Activated B cell treated with CpG ODN at 0.5 μM for 24 hours (primary cell): ENCODE data around the gene NUS1. TPM values are rescaled to one million over a fixed set of nuclear protein-coding genes. Genes with fewer than 3 reads are reported as not detected.
"Not testable (repeated sequence)": the region's sequence is repeated elsewhere in the genome, so short reads cannot be mapped to it uniquely, and the experiment has no call there.

Experiments
- ATAC-seq: fragments of 200-7000 bp; cut with Tn5 transposase; one replicate; pipeline ENCODE4 v1.10.0; 2021; ENCODE audit warnings: low read depth, mild to moderate bottlenecking, moderate library complexity
- CTCF ChIA-PET: fragments of 350-600 bp; sonication (Branson Sonifier 250); formaldehyde crosslinking; loops from one replicate; lab custom pipeline; 2021; ENCODE audit warnings: antibody characterized with exemption; lab: Charles Lee
- POLR2A ChIA-PET: fragments of 350-600 bp; sonication (Branson Sonifier 250); formaldehyde crosslinking; loops from one replicate; lab custom pipeline; 2021; ENCODE audit warnings: antibody characterized with exemption; lab: Charles Lee
- DNase-seq: peaks from one replicate; pipeline ENCODE4 v3.0.0; 2022
- H3K27ac Mint-ChIP-seq: one replicate; pipeline ENCODE4 v1.8.0; 2020; ENCODE audit warnings: mixed read lengths
- H3K27me3 Mint-ChIP-seq: one replicate; pipeline ENCODE4 v1.8.0; 2021; ENCODE audit warnings: mixed read lengths
- H3K36me3 Mint-ChIP-seq: one replicate; pipeline ENCODE4 v1.8.0; 2021; ENCODE audit warnings: low read depth, mixed read lengths
- H3K4me1 Mint-ChIP-seq: one replicate; pipeline ENCODE4 v1.8.0; 2021; ENCODE audit warnings: mixed read lengths
- H3K4me3 Mint-ChIP-seq: one replicate; pipeline ENCODE4 v1.8.0; 2020; ENCODE audit warnings: mild to moderate bottlenecking, mixed read lengths
- H3K9me3 Mint-ChIP-seq: one replicate; pipeline ENCODE4 v1.8.0; 2020; ENCODE audit warnings: mixed read lengths
- intact Hi-C: fragments of 100-400 bp; cut with micrococcal nuclease; formaldehyde crosslinking; loops from one replicate; pipeline ENCODE4 v1.15.1; 2024
- total RNA-seq: library from RNA; stranded (reverse); gene quantifications from 2 replicates; pipeline ENCODE4 v1.2.3, GENCODE V29; 2022
- TF ChIP-seq, protein P1 (sequence below): fragments of 200-600 bp; IDR thresholded peaks from one replicate; pipeline ENCODE4 v1.8.0; 2022; ENCODE audit warnings: antibody characterized with exemption, mild to moderate bottlenecking

NUS1 gene
- total RNA-seq = 29.1 and 30.6 TPM in 2 replicates

DNA sequence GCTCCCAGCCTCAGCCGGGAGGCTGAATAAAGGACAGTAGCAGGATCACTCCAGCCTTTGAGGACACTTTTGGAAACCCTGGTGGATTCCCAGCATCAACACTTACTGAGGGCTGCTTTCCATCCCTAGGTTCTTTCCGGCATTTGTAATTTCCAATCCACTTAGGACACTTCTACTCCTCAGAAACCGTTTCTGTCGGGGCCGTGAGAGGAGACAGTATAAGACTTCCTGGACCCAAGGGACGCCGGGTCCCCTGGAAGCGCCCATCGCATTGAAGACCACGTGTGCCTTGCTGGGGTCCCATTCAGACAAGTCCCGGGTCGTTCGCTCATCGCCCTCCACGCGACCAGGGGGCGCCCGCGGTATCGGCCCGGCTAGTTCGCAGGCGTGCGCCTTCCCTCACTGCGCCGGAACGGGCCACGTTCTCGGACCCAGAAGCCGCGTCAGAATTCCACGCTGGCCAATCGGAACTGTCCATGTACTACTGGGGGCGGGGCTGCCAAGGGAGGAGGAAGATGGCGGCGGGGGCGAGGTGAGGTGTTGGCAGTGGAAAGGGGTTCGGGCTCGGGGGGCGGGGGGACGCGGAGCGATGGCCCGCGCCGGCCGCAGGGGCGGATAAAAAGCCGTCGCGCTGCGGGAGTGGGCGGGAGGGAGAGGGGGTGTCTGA, at the start of gene NUS1:
TSS of gene NUS1 (plus strand) at position 479 of the 667 bp plus-strand sequence. CDS start 202 bp downstream, outside the sequence.
- ChIA-PET POLR2A (interaction anchor here (1.9 kb wide), 1 partner anchor 73 kb away, joined by 9 read pairs; the partner anchor contains the start of gene GOPC), CTCF (no interaction called here)
- intact Hi-C loops = loop anchor here (1.0 to 10.0 kb wide), 6 partner anchors 73 to 1670 kb away; partner anchors contain the start of genes ASF1A, CEP85L, DCBLD1 and GOPC
- DNase-seq (peak; percentile 97), ATAC-seq (peak; percentile 98)
- TF ChIP-seq, protein P1, sequence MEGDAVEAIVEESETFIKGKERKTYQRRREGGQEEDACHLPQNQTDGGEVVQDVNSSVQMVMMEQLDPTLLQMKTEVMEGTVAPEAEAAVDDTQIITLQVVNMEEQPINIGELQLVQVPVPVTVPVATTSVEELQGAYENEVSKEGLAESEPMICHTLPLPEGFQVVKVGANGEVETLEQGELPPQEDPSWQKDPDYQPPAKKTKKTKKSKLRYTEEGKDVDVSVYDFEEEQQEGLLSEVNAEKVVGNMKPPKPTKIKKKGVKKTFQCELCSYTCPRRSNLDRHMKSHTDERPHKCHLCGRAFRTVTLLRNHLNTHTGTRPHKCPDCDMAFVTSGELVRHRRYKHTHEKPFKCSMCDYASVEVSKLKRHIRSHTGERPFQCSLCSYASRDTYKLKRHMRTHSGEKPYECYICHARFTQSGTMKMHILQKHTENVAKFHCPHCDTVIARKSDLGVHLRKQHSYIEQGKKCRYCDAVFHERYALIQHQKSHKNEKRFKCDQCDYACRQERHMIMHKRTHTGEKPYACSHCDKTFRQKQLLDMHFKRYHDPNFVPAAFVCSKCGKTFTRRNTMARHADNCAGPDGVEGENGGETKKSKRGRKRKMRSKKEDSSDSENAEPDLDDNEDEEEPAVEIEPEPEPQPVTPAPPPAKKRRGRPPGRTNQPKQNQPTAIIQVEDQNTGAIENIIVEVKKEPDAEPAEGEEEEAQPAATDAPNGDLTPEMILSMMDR = no peak
- no peaks in the 10 kb centered on the region for H3K27me3 Mint-ChIP-seq
- H3K4me1 Mint-ChIP-seq = peaks cover 42% of the 10 kb centered on the region
- peak within 1 kb of the TSS; percentile 95 for H3K4me3 Mint-ChIP-seq
- H3K36me3 Mint-ChIP-seq = peaks cover 10% of the 10 kb centered on the region
- H3K27ac Mint-ChIP-seq = peak within 1 kb of the TSS; percentile 89
- no peaks in the 10 kb centered on the region for H3K9me3 Mint-ChIP-seq

DNA sequence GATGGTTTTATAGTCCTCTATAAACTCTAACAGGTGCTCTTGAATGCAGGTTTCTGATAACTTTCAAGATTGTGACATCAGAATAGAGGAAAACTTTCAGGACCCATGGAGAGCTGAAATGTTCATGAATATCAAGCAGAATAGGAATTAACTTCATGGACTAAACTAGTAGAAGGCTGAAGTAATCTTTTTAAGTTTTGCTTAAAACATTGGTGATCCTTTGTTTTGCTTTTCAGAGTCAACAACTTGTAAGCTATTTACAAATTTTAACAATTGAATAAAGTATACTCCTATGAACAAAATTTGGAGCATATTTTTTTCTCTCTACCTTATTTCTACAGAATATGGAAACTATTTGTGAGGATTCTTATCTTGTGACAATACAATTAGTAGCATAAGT, 47.7 kb upstream of the NUS1 start:
- H3K36me3 Mint-ChIP-seq = no peaks in the 10 kb centered on the region
- no peak overlapping the region for H3K4me3 Mint-ChIP-seq
- ATAC-seq (no peak), DNase-seq (no peak)
- POLR2A ChIA-PET = no interaction called here
- CTCF ChIA-PET = no interaction called here
- no peak overlapping the region for H3K27ac Mint-ChIP-seq
- H3K27me3 Mint-ChIP-seq = peaks cover 9% of the 10 kb centered on the region
- peaks cover 10% of the 10 kb centered on the region for H3K9me3 Mint-ChIP-seq
- TF ChIP-seq, protein P1 = no peak
- H3K4me1 Mint-ChIP-seq = no peaks in the 10 kb centered on the region
- intact Hi-C loops = no loop called here

DNA sequence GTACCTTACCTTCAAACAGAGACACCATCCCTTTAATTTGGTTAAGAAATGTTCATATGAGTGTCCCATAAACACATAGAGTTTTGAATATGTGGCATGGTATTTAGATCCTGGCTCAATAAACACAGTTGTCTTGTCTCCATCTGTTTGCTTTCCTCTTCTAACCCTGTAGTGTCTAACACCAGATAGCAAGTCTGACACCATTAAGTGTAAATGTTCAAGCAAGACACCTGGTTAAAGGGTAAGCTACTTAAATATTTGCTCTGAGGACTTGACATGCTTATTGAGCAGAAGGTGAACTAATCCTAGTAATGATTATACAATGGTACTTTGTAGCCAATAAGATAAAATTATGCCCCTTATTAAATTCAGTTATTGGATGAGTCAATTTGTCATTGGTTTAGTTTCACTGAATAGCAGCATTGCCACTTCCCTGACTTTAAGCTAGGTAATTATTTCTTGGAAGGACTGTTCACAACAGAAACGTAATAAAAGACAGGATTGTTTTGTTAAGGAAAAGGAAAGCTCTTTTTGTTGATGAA, 46.1 kb upstream of the NUS1 start:
- ChIA-PET POLR2A (no interaction called here), CTCF (no interaction called here)
- no peaks in the 10 kb centered on the region for H3K36me3 Mint-ChIP-seq
- intact Hi-C loops = no loop called here
- TF ChIP-seq, protein P1 = no peak
- ATAC-seq (no peak), DNase-seq (no peak)
- no peaks in the 10 kb centered on the region for H3K4me1 Mint-ChIP-seq
- H3K27ac Mint-ChIP-seq = no peak overlapping the region
- H3K9me3 Mint-ChIP-seq = peaks cover 4% of the 10 kb centered on the region
- H3K27me3 Mint-ChIP-seq = peaks cover 9% of the 10 kb centered on the region
- no peak overlapping the region for H3K4me3 Mint-ChIP-seq

DNA sequence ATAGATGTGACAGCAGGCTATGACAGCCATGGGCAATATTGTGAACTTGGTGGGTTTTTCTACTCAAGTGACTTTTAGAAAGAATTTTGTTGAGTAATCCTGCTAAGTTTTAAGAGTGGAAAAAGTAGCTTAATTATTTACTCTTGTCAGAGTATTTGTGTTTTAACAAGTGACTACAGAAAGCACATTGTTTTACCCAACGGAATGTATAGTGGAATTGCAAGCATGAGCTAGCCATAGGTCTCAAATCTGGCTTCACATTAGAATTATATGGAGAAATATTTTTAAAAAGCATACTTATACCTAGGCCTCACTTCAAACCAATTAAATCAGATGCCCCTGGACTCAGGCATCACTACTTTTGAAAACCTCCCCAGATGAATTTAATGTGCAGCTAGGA, 37.5 kb upstream of the NUS1 start:
- no peak overlapping the region for H3K27ac Mint-ChIP-seq
- ChIA-PET POLR2A (no interaction called here), CTCF (no interaction called here)
- H3K4me1 Mint-ChIP-seq = no peaks in the 10 kb centered on the region
- intact Hi-C loops = no loop called here
- H3K4me3 Mint-ChIP-seq = no peak overlapping the region
- peaks cover under 1% of the 10 kb centered on the region for H3K27me3 Mint-ChIP-seq
- TF ChIP-seq, protein P1 = no peak
- no peaks in the 10 kb centered on the region for H3K36me3 Mint-ChIP-seq
- peaks cover 3% of the 10 kb centered on the region for H3K9me3 Mint-ChIP-seq
- ATAC-seq (no peak), DNase-seq (no peak)

DNA sequence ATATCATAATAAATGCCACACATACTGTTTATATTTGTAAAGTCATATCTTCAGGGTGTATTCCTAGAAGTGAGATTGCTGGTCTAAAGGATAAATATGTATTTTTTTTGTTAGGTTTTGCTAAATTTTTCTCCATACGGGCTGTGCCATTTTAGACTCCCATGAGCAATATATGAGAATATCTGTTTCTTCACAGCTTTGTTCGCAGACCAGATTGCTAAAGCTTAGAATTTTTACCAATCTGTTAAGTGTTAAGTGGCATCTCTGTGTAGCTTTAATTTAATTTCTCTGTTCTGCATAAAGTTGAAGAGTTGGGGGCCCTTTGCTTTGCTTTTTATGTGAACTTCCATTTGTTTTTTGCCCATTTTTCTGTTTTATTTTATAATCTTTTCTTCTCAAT, 32.3 kb upstream of the NUS1 start:
- Mint-ChIP-seq H3K4me1 (no peaks in the 10 kb centered on the region), H3K4me3 (no peak overlapping the region), H3K27ac (no peak overlapping the region), H3K27me3 (peaks cover 4% of the 10 kb centered on the region), H3K36me3 (no peaks in the 10 kb centered on the region), H3K9me3 (peaks cover 3% of the 10 kb centered on the region)
- TF ChIP-seq, protein P1 = no peak
- ATAC-seq (no peak), DNase-seq (no peak)
- ChIA-PET POLR2A (no interaction called here), CTCF (no interaction called here)
- intact Hi-C loops = no loop called here

DNA sequence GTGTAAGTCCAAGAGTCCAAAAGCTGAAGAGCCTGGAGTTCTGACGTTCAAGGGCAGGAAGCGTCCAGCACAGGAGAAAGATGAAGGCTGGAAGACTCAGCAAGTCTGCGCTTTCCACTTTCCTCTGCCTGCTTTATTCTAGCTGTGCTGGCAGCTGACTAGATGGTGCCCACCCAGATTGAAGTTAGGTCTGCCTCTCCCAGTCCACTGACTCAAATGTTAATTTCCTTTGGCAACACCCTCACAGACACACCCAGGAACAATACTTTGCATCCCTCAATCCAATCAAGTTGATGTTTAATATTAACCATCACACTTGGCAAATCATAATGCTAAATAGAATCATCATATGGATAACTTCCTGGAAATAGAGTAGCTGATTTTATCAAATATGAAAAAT, 23.3 kb upstream of the NUS1 start:
- ATAC-seq, H3K4me3 Mint-ChIP-seq, DNase-seq, H3K36me3 Mint-ChIP-seq, H3K9me3 Mint-ChIP-seq, intact Hi-C loops, POLR2A ChIA-PET, H3K27ac Mint-ChIP-seq, H3K27me3 Mint-ChIP-seq, H3K4me1 Mint-ChIP-seq, CTCF ChIA-PET: not testable (repeated sequence)
